Lower leg skin (tissue), 4 donors: ENCODE measurements around the gene NUP93. TPM values are rescaled to one million over a fixed set of nuclear protein-coding genes. Genes with fewer than 3 reads are reported as not detected.
"Not testable (repeated sequence)": the region's sequence is repeated elsewhere in the genome, so short reads cannot be mapped to it uniquely, and the experiment has no call there.

Experiments
- DNase-seq, 2 donors: peaks; one replicate each; pipeline ENCODE4 v3.0.0-alpha.2; 2019; ENCODE audit warnings: low spot score in 2 of 2
- H3K4me3 ChIP-seq: fragments of 200-600 bp; sonication (generic); 2 replicates; pipeline ENCODE4 v1.5.1; 2017; ENCODE audit warnings: mild to moderate bottlenecking, low read depth; ENCODE audit not compliant: poor library complexity, severe bottlenecking
- POLR2A ChIP-seq, 2 donors: fragments of 450-650 bp; IDR thresholded peaks; one replicate each; pipeline ENCODE4 v1.6.1; 2016 to 2017; ENCODE audit warnings: antibody characterized with exemption in 2 of 2, mild to moderate bottlenecking in 1 of 2, moderate library complexity in 1 of 2
- WGBS, 2 donors: methylation state at CpG; one replicate each; pipeline ENCODE4 v1.1.5; 2018; 5-methylcytosine and 5-hydroxymethylcytosine counted together
- intact Hi-C: fragments of 100-400 bp; cut with DNase I; formaldehyde crosslinking; loops from one replicate; pipeline ENCODE4 v1.15.0; 2023; ENCODE audit warnings: low total_unique reads
- total RNA-seq, 4 donors: library from RNA; depleted of rRNA; stranded (reverse); fragments of >200 nt; gene quantifications; one replicate each; pipeline ENCODE4 v1.1.0, GENCODE V29; 2016
- TF ChIP-seq, protein P1 (sequence below), 3 donors: fragments of 450-650 bp; IDR thresholded peaks; one replicate each; pipeline ENCODE4 v1.5.1; 2016; ENCODE audit warnings: antibody characterized with exemption in 3 of 3, mild to moderate bottlenecking in 3 of 3, moderate library complexity in 2 of 3

Gene NUP93
- total RNA-seq, 4 donors from 2014 or later = 21.0 to 40.6 (median 31.2) TPM

DNA sequence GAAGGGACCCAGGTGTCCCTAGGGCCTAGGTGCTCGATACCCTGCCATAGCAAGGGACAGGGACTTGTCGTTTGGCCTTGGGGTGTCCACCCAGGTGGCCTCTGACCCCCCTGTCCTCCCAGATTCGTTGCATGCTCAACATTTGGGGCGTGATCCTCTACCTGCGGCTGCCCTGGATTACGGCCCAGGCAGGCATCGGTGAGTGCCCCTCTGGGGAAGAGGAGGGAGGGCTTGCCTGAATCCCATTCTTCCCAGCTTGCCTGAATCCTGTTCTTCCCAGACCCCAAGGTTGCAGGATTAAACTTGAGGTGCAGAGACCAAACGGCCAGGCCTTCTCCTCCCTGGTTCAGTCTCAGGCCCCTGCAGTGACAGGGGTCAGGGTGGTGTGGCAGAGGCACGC lies 138.2 kb downstream of the NUP93 start:
- DNase-seq = no peak
- no peak overlapping the region for H3K4me3 ChIP-seq
- TF ChIP-seq, protein P1, sequence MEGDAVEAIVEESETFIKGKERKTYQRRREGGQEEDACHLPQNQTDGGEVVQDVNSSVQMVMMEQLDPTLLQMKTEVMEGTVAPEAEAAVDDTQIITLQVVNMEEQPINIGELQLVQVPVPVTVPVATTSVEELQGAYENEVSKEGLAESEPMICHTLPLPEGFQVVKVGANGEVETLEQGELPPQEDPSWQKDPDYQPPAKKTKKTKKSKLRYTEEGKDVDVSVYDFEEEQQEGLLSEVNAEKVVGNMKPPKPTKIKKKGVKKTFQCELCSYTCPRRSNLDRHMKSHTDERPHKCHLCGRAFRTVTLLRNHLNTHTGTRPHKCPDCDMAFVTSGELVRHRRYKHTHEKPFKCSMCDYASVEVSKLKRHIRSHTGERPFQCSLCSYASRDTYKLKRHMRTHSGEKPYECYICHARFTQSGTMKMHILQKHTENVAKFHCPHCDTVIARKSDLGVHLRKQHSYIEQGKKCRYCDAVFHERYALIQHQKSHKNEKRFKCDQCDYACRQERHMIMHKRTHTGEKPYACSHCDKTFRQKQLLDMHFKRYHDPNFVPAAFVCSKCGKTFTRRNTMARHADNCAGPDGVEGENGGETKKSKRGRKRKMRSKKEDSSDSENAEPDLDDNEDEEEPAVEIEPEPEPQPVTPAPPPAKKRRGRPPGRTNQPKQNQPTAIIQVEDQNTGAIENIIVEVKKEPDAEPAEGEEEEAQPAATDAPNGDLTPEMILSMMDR (IDR thresholded peaks at IDR 0.05) = no peak
- no peak for TF ChIP-seq POLR2A (IDR thresholded peaks at IDR 0.05)
- intact Hi-C loops = loop anchor here (5.0 to 10.0 kb wide), 2 partner anchors 87 to 179 kb away; no protein-coding TSS in a partner anchor
- WGBS, 2 donors = 93 to 97% methylated on average over 7 to 9 of the region's 9 CpGs

DNA sequence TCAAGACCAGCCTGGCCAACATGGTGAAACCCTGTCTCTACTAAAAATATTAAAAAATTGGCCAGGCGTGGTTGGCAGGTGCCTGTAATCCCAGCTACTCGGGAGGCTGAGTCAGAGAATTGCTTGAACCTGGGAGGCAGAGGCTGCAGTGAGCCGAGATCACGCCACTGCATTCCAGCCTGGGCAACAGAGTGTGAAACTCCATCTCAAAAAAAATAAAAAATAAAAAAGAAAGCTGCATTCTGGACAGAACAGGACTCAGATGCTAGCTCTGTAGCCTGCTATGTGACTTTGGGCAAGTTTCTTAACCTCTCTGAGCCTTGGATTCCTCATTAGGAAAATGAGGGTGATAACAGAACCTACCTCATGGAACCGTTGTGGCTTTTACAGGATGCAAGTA lies 138.8 kb downstream of the NUP93 start:
- DNase-seq, H3K4me3 ChIP-seq: not testable (repeated sequence)
- 80 to 89% methylated on average over 5 of the region's 5 CpGs for WGBS, 2 donors
- intact Hi-C loops = loop anchor here (5.0 to 10.0 kb wide), 2 partner anchors 86 to 179 kb away; no protein-coding TSS in a partner anchor

DNA sequence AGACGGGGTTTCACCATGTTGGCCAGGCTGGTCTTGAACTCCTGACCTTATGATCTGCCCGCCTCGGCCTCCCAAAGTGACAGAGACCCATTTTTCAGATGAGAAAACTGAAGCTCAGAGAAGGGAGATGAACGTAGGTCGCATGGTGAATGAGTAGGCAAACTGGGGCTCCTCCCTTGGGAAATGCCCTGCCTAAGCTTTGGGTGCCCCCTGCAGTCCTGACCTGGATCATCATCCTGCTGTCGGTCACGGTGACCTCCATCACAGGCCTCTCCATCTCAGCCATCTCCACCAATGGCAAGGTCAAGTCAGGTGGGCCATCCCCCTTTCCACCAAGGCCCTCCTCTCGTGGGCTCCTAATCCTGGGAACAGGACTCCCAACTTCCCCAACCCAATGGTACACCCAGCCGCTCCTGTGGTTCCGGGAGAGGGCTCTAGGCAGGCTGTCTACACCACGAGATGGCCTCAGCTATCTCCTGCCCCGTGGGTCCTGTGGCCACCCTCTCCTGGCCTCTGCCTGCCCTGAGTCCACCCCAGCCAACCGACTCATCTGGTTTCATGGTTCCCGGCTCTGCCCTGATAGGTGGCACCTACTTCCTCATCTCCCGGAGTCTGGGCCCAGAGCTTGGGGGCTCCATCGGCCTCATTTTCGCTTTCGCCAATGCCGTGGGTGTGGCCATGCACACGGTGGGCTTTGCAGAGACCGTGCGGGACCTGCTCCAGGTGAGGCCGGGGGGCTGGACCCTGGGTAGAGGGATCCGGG lies 139.8 kb downstream of the NUP93 start:
- DNase-seq = no peak
- 77 to 89% methylated on average over 17 to 22 of the region's 24 CpGs for WGBS, 2 donors
- intact Hi-C loops = loop anchor here (5.0 to 10.0 kb wide), 2 partner anchors 85 to 178 kb away; no protein-coding TSS in a partner anchor
- no peak for TF ChIP-seq POLR2A (IDR thresholded peaks at IDR 0.05)
- TF ChIP-seq, protein P1 (IDR thresholded peaks at IDR 0.05) = no peak
- no peak overlapping the region for H3K4me3 ChIP-seq

DNA sequence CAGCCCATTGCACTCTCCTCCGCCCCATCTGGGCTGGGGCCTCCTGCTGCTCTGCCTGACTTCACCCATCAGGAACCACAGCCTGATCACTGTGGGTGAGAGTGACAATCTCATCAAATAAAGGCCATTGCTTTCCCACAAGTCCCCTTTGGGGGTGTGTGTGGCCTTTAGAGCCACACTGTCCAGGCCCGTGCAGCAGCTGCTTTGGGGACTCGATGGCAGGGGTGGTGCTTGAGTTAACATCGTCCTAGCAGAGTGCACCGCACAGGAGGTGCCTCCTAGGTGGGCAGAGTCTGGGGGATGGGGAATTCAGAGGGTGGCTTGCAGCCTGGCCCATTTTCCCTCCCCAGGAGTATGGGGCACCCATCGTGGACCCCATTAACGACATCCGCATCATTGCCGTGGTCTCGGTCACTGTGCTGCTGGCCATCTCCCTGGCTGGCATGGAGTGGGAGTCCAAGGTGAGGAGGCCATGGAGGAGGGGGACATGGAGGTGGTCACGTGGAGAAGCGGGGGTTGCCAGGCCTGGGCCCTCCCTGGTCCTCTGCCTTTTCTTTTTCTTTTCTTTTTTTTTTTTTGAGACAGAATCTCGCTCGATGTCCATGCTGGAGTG lies 140.5 kb downstream of the NUP93 start:
- WGBS, 2 donors = 94 to 98% methylated on average over 14 of the region's 14 CpGs
- TF ChIP-seq POLR2A (IDR thresholded peaks at IDR 0.05) = no peak
- TF ChIP-seq, protein P1 (IDR thresholded peaks at IDR 0.05) = no peak
- DNase-seq = no peak
- intact Hi-C loops = no loop called here
- H3K4me3 ChIP-seq = no peak overlapping the region

DNA sequence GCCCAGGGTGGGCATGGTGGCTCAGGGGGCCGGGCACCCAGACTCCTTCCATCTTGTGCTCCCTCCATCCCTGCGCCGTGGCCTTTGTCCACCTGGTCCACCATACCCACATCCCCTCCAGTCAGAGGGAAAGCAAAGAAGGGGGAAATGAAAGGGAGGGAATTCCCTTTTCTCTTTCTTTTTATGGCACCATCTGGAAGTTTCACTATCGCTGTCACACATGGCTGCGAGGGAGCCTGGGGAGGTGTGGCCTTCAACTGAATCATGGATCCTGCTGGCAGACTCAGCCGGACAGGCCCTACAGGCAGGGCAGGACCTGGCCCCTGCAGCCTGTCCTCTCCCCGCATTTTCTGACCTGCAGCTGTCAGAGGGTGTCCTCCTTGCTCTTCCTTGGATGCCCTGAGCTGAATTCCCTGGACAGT lies 141.3 kb downstream of the NUP93 start:
- TF ChIP-seq, protein P1 (IDR thresholded peaks at IDR 0.05) = no peak
- no peak for TF ChIP-seq POLR2A (IDR thresholded peaks at IDR 0.05)
- intact Hi-C loops = no loop called here
- DNase-seq = no peak
- H3K4me3 ChIP-seq = no peak overlapping the region
- 52 to 55% methylated on average over 7 of the region's 7 CpGs for WGBS, 2 donors

DNA sequence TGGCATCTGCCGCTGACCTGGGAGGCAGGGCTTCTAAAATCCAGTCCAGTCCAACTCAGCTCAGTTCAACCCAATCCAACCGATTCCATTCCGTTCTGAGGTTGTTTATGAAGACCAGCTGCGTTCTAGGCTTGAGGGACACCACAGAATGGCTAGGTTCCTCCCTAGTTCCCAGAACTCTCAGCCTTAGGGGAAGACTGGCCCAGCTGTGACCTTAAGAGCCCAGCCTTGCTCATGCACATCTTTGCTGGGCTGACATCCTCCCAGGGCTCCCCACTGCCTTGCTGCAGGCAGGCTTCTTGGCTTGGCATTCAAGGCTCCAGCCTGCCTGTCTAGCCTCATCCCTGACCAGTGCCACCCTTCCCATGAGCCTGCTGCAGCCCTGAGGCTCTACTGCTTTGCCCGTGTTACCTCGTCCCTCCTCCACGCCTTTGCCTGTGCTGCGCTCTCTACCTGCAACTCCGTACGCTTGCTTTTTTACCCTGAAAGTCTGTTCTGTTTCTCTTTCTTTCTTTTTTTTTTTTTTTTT lies 143.0 kb downstream of the NUP93 start:
- TF ChIP-seq, protein P1 (IDR thresholded peaks at IDR 0.05) = no peak
- TF ChIP-seq POLR2A (IDR thresholded peaks at IDR 0.05) = no peak
- intact Hi-C loops = no loop called here
- WGBS, 2 donors = 91 to 92% methylated on average over 10 of the region's 10 CpGs
- DNase-seq = no peak
- H3K4me3 ChIP-seq = no peak overlapping the region
